Cardiac muscle cell (in vitro differentiated cells and primary cell): ENCODE measurements around the gene LRBA. TPM values are rescaled to one million over a fixed set of nuclear protein-coding genes. Genes with fewer than 3 reads are reported as not detected.

Experiments
- polyA plus RNA-seq: library from polyadenylated mRNA; unstranded; fragments of >200 nt; fragmentation: Nextera tagmentation; extraction: Ambion mirVana; gene quantifications from 2 replicates; pipeline ENCODE4 v1.2.1, GENCODE V29; 2016
- total RNA-seq: library from RNA; depleted of rRNA; stranded (reverse); fragments of >200 nt; gene quantifications from 2 replicates; pipeline ENCODE4 v1.2.3, GENCODE V29; 2016

The LRBA gene
- total and polyA plus RNA-seq, 2 experiments from 2014 or later = 17.7 to 58.8 TPM

Other genes starting within 250 kb of the LRBA start
- 2,319 and 2,328 TPM in 2 replicates for gene RPS3A, start 84.3 kb upstream of the LRBA start, total RNA-seq
- gene RPS3A, start 84.3 kb upstream of the LRBA start, polyA plus RNA-seq = 872 and 1,034 TPM in 2 replicates